HCT116 (cell line): ENCODE results near the gene SLC6A7. TPM values are rescaled to one million over a fixed set of nuclear protein-coding genes. Genes with fewer than 3 reads are reported as not detected.
"Not testable (repeated sequence)": the region's sequence is repeated elsewhere in the genome, so short reads cannot be mapped to it uniquely, and the experiment has no call there.

Source experiments
- ATAC-seq: fragments of 200-7000 bp; cut with Tn5 transposase; 2 replicates; pipeline ENCODE4 v1.9.1; 2020; ENCODE audit warnings: mild to moderate bottlenecking, moderate library complexity
- BruUV-seq: library from RNA; stranded (reverse); fragments of 400-500 nt; replicated peaks from 2 replicates; lab custom pipeline; 2021; lab: Mats Ljungman, UMichigan
- CTCF ChIA-PET: fragments of 300-600 bp; sonication (Branson Sonifier 250); formaldehyde crosslinking; loops from one replicate; lab custom pipeline; 2021; ENCODE audit warnings: antibody characterized with exemption; lab: Charles Lee
- POLR2A ChIA-PET: fragments of 300-600, 350-600 bp; sonication (Branson Sonifier 250); formaldehyde crosslinking; loops from one replicate; lab custom pipeline; 2021; ENCODE audit warnings: antibody characterized with exemption; lab: Charles Lee
- RAD21 ChIA-PET, 2 experiments: fragments of 300-600 bp; sonication (Branson Sonifier 250); formaldehyde crosslinking; loops; one replicate each; lab custom pipeline; 2023; ENCODE audit warnings: low total read pairs in 2 of 2; ENCODE audit not compliant: uncharacterized antibody in 2 of 2, unreplicated experiment in 2 of 2, low non-redundant PET in 1 of 2; lab: Charles Lee
- DNase-seq: peaks from one replicate; pipeline ENCODE4 v3.0.0-alpha.2; 2010; ENCODE audit warnings: low read depth, low spot score
- H2AFZ ChIP-seq: fragments of 200-600 bp; shearing (Covaris generic), sonication (generic); 2 replicates; pipeline ENCODE4 v1.6.1; 2017; ENCODE audit warnings: low read depth, mixed run types, mixed read lengths, antibody characterized with exemption, low read length; ENCODE audit not compliant: poor library complexity, severe bottlenecking
- H3K27ac ChIP-seq: 2 replicates; pipeline ENCODE4 v1.5.1; 2012; ENCODE audit warnings: low read depth, low read length
- H3K27me3 ChIP-seq: fragments of 200-600 bp; sonication (generic); 2 replicates; pipeline ENCODE4 v1.6.1; 2016; ENCODE audit warnings: mixed run types, low read length, mixed read lengths; ENCODE audit not compliant: insufficient read depth
- H3K36me3 ChIP-seq, 2 experiments: fragments of 200-500 bp in 1 of 2; fragments of 200-600 bp in 1 of 2; sonication (Bioruptor generic) in 1 of 2; sonication (generic) in 1 of 2; 2 replicates each; pipeline versions ENCODE4 v1.5.1 to v1.6.1; 2014 to 2016; ENCODE audit warnings: low read length in 2 of 2, inconsistent platforms in 1 of 2, mixed read lengths in 1 of 2, mixed run types in 1 of 2; ENCODE audit not compliant: insufficient read depth in 2 of 2, control insufficient read depth in 1 of 2
- H3K4me1 ChIP-seq, 2 experiments: fragments of 200-600 bp in 1 of 2; sonication (generic) in 1 of 2; 2 replicates each; pipeline versions ENCODE4 v1.5.1 to v1.6.1; 2012 to 2017; ENCODE audit warnings: low read length in 2 of 2, inconsistent platforms in 1 of 2, mild to moderate bottlenecking in 1 of 2, mixed read lengths in 1 of 2, mixed run types in 1 of 2, moderate library complexity in 1 of 2; ENCODE audit not compliant: insufficient read depth in 2 of 2, control insufficient read depth in 1 of 2
- H3K4me2 ChIP-seq: fragments of 200-600 bp; sonication (generic); 2 replicates; pipeline ENCODE4 v1.6.1; 2017; ENCODE audit warnings: mixed run types, low read length, mixed read lengths
- H3K4me3 ChIP-seq, 2 experiments: fragments of 200-600 bp in 1 of 2; sonication (generic) in 1 of 2; replicated peaks in 1 of 2; 2 replicates each; pipeline ENCODE4 v1.5.1; 2011 to 2016; ENCODE audit warnings: low read length in 2 of 2, control low read depth in 1 of 2, low read depth in 1 of 2, mild to moderate bottlenecking in 1 of 2, mixed read lengths in 1 of 2, mixed run types in 1 of 2
- H3K79me2 ChIP-seq: fragments of 200-600 bp; sonication (generic); 2 replicates; pipeline ENCODE4 v1.6.1; 2017; ENCODE audit warnings: mild to moderate bottlenecking, mixed run types, low read length, moderate library complexity, mixed read lengths; ENCODE audit not compliant: insufficient read depth
- H3K9ac ChIP-seq: fragments of 200-600 bp; sonication (generic); 2 replicates; pipeline ENCODE4 v1.6.1; 2016; ENCODE audit warnings: low read length, mixed read lengths
- H3K9me2 ChIP-seq: fragments of 200-600 bp; sonication (generic), shearing (Covaris generic); 2 replicates; pipeline ENCODE4 v1.6.1; 2017; ENCODE audit warnings: mixed run types, mild to moderate bottlenecking, moderate library complexity; ENCODE audit not compliant: insufficient read depth
- H3K9me3 ChIP-seq, 2 experiments: fragments of 200-500 bp in 1 of 2; fragments of 200-600 bp in 1 of 2; sonication (Bioruptor generic) in 1 of 2; sonication (generic) in 1 of 2; 2 replicates each; pipeline ENCODE4 v1.6.1; 2014 to 2017; ENCODE audit warnings: low read length in 2 of 2, mixed read lengths in 2 of 2, inconsistent platforms in 1 of 2, low read depth in 1 of 2, mild to moderate bottlenecking in 1 of 2, mixed run types in 1 of 2, moderate library complexity in 1 of 2; ENCODE audit not compliant: control insufficient read depth in 1 of 2, insufficient read depth in 1 of 2
- H4K20me1 ChIP-seq: fragments of 200-600 bp; sonication (generic), shearing (Covaris generic); 2 replicates; pipeline ENCODE4 v1.6.1; 2017; ENCODE audit warnings: mixed run types, mild to moderate bottlenecking, moderate library complexity; ENCODE audit not compliant: insufficient read depth
- ATF3 ChIP-seq: IDR thresholded peaks from 2 replicates; pipeline ENCODE4 v1.6.1; 2012
- EGR1 ChIP-seq: IDR thresholded peaks from 2 replicates; pipeline ENCODE4 v1.6.1; 2012; ENCODE audit warnings: low read depth
- EZH2 ChIP-seq: fragments of 200-600 bp; sonication (generic); IDR thresholded peaks from 2 replicates; pipeline ENCODE4 v1.6.1; 2017; ENCODE audit warnings: antibody characterized with exemption, mixed run types
- FOSL1 ChIP-seq: IDR thresholded peaks from 2 replicates; pipeline ENCODE4 v1.6.1; 2012; ENCODE audit warnings: low read depth
- POLR2AphosphoS5 ChIP-seq: IDR thresholded peaks from 2 replicates; pipeline ENCODE4 v1.6.1; 2011; ENCODE audit warnings: mild to moderate bottlenecking, low read depth, low read length, moderate library complexity
- REST ChIP-seq: IDR thresholded peaks from 2 replicates; pipeline ENCODE4 v1.6.1; 2012; ENCODE audit warnings: low read depth
- SP1 ChIP-seq: IDR thresholded peaks from 2 replicates; pipeline ENCODE4 v1.6.1; 2012; ENCODE audit warnings: low read depth
- SRF ChIP-seq: IDR thresholded peaks from 2 replicates; pipeline ENCODE4 v1.6.1; 2012; ENCODE audit warnings: low read depth
- TCF7L2 ChIP-seq: IDR thresholded peaks from 2 replicates; pipeline ENCODE4 v1.7.0; 2011; ENCODE audit warnings: borderline replicate concordance, inconsistent platforms; ENCODE audit not compliant: insufficient read depth, insufficient read length; ENCODE audit errors: extremely low read depth
- YY1 ChIP-seq: IDR thresholded peaks from 2 replicates; pipeline ENCODE4 v1.6.1; 2011; ENCODE audit warnings: low read length, low read depth, moderate library complexity, mild to moderate bottlenecking; ENCODE audit not compliant: insufficient replicate concordance; ENCODE audit errors: extremely low read depth
- ZFX ChIP-seq: fragments of 450-650 bp; IDR thresholded peaks from 2 replicates; pipeline ENCODE4 v1.6.1; 2017
- intact Hi-C: fragments of 100-400 bp; cut with micrococcal nuclease; formaldehyde crosslinking; loops from 2 replicates; pipeline ENCODE4 v1.10.0; 2022
- total RNA-seq: library from RNA; stranded (reverse); gene quantifications from one replicate; pipeline ENCODE4 v1.2.1, GENCODE V29; 2021; ENCODE audit not compliant: unreplicated experiment

The SLC6A7 gene
- total RNA-seq, 1 experiment from 2014 or later, result not detected

- not testable (repeated sequence) for DNase-seq, H3K27me3 ChIP-seq
These were observed 58.6 kb downstream of the SLC6A7 start for GRCh38 chr5:150248493-150248892.

GRCh38 chr5:150248946-150249345 is 59.1 kb downstream of the SLC6A7 start:
- Histone ChIP-seq H3K4me1 (no peaks in the 10 kb centered on the region), H3K4me3 (no peak overlapping the region), H4K20me1 (no peaks in the 10 kb centered on the region), H3K27me3 (no peaks in the 10 kb centered on the region), H3K79me2 (no peaks in the 10 kb centered on the region), H3K4me2 (no peak overlapping the region), H2AFZ (no peak overlapping the region), H3K9ac (no peak overlapping the region), H3K9me2 (no peaks in the 10 kb centered on the region), H3K36me3 (no peaks in the 10 kb centered on the region), H3K27ac (no peak overlapping the region), H3K9me3 (no peaks in the 10 kb centered on the region)
- ChIA-PET CTCF (no interaction called here), RAD21 (no interaction called here), POLR2A (no interaction called here)
- TF ChIP-seq EGR1, result no peak
- TF ChIP-seq ATF3, result no peak
- ATAC-seq (no peak), DNase-seq (no peak)
- no TSS peak for BruUV-seq
- intact Hi-C loops, result no loop called here

More at GRCh38 chr5:150248493-150248892, 58.6 kb downstream of the SLC6A7 start:
- intact Hi-C loops, POLR2A ChIA-PET, H2AFZ ChIP-seq, H3K4me3 ChIP-seq, H4K20me1 ChIP-seq, H3K9ac ChIP-seq, CTCF ChIA-PET, H3K4me2 ChIP-seq, ATAC-seq, H3K79me2 ChIP-seq, H3K36me3 ChIP-seq, H3K4me1 ChIP-seq, H3K9me2 ChIP-seq, H3K9me3 ChIP-seq, RAD21 ChIA-PET, BruUV-seq, H3K27ac ChIP-seq: not testable (repeated sequence)

GRCh38 chr5:150249744-150250143 is 59.9 kb downstream of the SLC6A7 start:
- Histone ChIP-seq H3K36me3 (no peaks in the 10 kb centered on the region), H3K79me2 (no peaks in the 10 kb centered on the region), H3K4me3 (no peak overlapping the region), H3K27me3 (no peaks in the 10 kb centered on the region), H3K9ac (no peak overlapping the region), H4K20me1 (no peaks in the 10 kb centered on the region), H3K9me3 (no peaks in the 10 kb centered on the region), H3K27ac (no peak overlapping the region), H2AFZ (no peak overlapping the region), H3K4me1 (no peaks in the 10 kb centered on the region), H3K9me2 (no peaks in the 10 kb centered on the region), H3K4me2 (no peak overlapping the region)
- RAD21 ChIA-PET, result no interaction called here
- TF ChIP-seq YY1 (no peak), FOSL1 (no peak), TCF7L2 (no peak), SRF (no peak), ZFX (no peak), EZH2 (no peak), SP1 (no peak), REST (no peak), POLR2AphosphoS5 (no peak)
- CTCF ChIA-PET, result no interaction called here
- POLR2A ChIA-PET, result no interaction called here
- intact Hi-C loops, result no loop called here
- no TSS peak for BruUV-seq
- ATAC-seq (no peak), DNase-seq (no peak)
